Right ventricle myocardium superior (tissue), 1 donor: Measurements from ENCODE around the gene WWOX. TPM values are rescaled to one million over a fixed set of nuclear protein-coding genes. Genes with fewer than 3 reads are reported as not detected.

Experiments used
- ATAC-seq: fragments of 200-7000 bp; cut with Tn5 transposase; one replicate; pipeline ENCODE4 v1.9.1; 2020; ENCODE audit warnings: mild to moderate bottlenecking; ENCODE audit not compliant: poor library complexity
- DNase-seq: peaks from one replicate; pipeline ENCODE4 v3.0.0-alpha.2; 2020
- intact Hi-C: fragments of 100-400 bp; cut with DNase I; formaldehyde crosslinking; loops from one replicate; pipeline ENCODE4 v1.11.2; 2022
- total RNA-seq: library from RNA; stranded (reverse); fragmentation: NEBNext Ultra II Directional; extraction: Animal tissue kit (Norgen Biotek cat#: 25700); gene quantifications from one replicate; pipeline ENCODE4 v1.2.1, GENCODE V29; 2021
- donor health status: DM: no; HTN: yes; CAD: no; lungs with severe emphysema.

WWOX gene
- total RNA-seq, 1 donor from 2014 or later = 11.5 TPM

DNA sequence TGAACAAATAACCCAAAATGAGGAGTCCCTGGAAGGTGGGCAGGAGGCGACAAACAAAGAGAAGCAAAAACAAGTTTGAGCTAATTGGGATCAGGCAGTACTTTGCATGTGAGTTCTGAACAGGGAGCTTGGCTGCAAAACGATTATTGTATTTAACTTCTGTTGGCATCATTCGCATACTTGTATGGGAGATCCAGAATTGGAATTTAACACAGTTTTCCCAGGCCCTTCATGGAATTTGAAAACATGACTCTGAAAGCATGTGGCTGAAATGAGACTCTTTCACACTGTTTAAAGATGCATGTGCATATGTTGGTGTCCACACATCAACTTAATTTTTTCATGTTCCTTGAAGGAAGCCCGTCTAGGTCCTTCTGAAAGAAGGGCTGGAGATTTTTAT is 674.3 kb downstream of the WWOX start:
- DNase-seq (no peak), ATAC-seq (no peak)
- intact Hi-C loops = loop anchor here (5.0 kb wide), 1 partner anchor 271 kb away; no protein-coding TSS in a partner anchor

DNA sequence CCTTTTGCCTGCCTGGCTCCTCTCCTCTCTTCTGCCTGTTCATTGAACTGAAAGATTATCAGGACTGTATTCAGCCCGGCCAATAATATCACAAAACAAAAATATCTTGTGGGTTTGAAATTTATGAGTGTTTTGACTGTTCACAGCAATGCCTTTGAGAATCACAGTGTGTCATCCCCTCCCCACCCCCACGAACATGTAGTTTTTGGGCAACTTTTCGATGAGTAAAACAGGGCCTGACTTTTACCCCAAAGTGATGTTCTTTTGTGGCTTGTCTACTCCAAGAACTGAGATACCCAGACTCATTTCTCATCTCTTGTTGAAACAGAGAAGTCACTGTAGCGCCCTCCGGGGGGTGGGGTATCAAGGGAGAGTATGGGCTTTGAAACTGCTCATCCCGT is 675.7 kb downstream of the WWOX start:
- no peak for ATAC-seq
- no peak for DNase-seq
- intact Hi-C loops = no loop called here

DNA sequence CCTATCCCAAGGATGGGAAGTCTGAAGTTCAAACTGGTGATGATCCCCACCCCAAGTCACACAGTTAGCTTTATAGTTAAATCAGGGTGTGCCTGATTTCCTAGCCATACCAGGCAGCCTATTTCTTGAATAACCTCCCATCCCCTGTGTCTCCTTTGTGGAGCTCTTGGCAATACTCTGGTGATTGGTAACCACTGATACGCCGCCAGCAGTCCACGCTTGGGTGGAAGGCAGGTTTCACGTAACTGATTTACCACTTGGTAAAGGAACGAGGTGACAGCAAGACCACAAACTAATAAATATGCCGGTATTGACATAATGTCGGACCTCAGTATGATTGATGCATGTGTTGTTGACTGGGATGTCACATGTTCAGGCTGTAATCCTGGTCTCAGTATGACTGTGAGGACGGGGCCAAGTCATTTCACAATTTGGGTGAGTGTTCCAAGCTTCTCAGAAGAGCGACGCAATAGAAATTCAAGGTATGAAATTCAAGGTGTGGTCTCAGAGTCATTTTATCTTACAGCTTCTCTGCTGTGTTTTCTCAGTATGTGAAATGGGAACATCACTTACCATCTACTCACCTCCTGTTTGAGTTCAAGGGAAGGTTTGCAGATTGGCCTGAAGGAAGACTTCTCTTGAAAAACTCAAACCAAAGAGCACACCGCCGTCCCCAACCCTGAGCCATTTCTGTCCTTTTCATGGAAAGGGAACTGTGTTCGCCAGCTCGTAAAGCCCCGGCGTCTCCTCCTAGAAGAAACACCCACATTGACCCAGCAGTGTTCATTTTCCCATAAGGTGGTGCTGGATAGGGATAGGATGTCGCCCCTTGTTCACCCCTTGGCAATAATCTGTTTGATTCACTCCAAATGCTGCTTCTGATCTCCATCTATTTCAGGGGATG is 678.9 kb downstream of the WWOX start:
- no peak for ATAC-seq
- DNase-seq = no peak
- intact Hi-C loops = no loop called here

DNA sequence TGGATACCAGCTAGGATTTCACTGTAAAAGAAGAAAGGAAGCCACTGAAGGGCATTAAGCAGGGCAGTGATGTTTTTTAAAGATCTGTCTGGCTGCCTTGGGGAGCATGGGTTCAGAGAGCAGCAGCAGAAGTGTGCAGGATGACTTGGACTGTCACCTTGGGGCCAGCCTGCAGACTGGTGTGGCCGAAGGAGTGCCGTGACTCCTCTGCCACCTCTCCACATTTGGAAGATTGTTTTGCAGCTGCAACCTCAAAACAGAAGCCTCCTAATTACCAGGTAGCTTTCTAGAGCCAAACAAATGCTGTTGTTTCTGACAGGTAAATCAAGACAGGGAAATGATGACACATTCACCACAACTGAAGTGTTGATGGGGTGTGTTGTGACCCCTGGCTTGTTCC is 681.4 kb downstream of the WWOX start:
- intact Hi-C loops = no loop called here
- ATAC-seq (no peak), DNase-seq (no peak)

DNA sequence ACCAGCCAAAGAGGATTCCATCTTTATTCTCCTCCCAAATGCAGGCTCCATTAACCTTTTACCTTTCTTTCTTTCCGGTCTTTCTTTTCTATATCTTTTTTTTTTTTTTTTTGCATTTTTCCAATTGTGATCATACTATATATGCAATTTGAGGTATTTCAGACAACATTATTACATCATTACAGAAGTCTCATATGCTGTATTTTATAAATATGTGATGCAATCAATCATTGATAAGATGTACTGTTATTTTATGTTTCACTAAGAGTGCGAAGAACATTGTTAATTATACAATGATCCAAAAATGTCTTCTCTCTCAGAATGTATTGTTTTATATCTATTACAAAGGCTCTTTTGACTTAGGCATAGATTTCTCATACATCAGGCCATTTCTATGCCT is 683.1 kb downstream of the WWOX start:
- no peak for ATAC-seq
- no peak for DNase-seq
- intact Hi-C loops = no loop called here

DNA sequence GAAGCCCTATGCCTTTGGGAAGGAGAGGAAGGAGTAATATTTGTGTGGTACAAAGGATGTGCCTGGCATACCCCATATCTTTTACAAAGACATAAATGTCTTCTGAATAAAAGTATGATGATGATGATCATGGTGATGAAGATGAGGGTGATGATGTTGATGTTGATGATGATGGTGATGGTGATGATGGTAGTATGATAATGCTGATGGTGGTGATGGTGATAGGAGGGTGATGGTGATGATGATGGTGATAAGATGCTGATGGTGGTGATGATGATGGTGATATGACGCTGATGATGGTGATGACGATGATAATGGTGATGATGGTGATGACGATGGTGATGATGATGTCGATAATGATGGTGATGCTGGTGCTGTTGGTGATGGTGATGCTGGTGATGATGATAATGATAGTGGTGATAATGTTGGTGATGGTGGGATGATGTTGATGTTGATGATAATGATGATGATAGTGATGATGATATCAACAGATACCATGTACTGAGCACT is 684.2 kb downstream of the WWOX start:
- intact Hi-C loops = no loop called here
- DNase-seq = no peak
- ATAC-seq = no peak

DNA sequence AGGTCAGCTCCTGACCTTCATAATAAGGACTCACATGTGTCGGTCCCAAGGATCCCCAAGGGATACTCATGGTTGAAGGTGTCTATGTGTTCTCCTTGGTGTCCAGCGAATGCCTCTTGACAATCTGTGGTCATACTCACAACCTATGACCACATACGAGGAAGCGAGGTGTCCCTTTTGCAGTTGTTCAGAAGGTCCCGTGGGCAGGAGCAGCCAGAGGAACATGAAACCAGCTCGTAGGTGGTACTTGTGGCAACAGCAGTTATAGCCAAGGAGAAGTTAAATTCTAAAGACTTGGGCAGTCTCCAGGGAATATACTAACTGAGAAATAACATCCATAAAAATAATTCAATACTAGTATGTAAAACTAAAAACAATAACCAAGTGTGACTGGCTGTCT is 685.3 kb downstream of the WWOX start:
- intact Hi-C loops = no loop called here
- no peak for DNase-seq

DNA sequence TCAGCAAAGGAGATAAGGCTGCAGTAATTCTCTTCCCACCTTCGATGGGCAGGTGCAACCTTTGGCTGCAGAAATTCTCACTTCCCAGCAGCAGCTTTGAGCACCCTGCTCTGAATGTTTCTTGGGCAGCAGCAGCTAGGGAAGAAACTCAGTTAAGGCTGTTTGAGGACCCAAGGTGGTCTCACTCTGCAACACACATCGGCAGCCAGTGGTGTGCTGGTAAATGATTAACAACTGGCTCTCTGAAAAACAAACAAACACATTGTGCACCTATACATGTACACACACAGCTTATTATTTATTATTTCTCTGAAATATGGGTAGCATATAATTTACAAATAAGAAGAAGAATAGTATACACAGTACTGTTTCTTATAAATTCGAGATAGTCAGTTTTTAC is 685.8 kb downstream of the WWOX start:
- no peak for ATAC-seq
- intact Hi-C loops = no loop called here
- no peak for DNase-seq

More for the DNA sequence above, 685.3 kb downstream of the WWOX start:
- ATAC-seq = no peak

DNA sequence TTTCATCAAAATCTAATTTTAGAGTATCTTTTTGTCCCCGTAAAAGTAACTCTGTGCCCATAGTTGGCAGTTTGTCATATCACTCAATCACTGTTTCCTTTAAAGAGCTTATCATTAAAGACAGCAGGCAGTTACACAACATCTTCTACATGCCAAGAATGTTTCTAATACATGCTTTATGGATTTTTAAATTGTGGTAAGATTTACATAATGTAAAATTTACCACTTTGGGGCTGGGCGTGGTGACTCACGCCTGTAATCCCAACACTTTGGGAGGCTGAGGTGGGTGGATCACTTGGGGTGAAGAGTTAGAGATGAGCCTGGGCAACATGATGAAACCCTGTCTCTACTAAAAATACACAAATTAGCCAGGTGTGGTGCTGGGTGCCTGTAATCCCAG is 687.2 kb downstream of the WWOX start:
- DNase-seq (no peak), ATAC-seq (no peak)
- intact Hi-C loops = no loop called here

DNA sequence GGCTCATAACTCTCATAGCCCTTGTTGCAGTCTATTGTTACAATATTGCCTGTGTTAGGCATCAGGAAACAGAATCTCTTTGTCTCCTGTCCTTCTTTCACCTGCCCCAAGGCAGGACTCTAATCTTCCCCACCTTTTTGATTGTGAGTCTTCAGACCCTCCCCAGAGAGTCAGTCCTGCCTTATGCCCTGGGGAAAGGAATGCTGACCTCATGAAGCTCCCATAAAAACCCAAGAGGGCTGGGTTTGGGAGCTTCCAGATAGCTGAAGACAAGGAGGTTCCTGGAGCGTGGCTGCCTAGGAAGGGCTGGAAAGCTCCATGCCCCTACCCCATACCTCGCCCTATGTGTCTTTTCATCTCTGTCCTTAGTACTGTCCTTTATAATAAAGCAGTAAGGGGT is 688.8 kb downstream of the WWOX start:
- DNase-seq (no peak), ATAC-seq (no peak)
- intact Hi-C loops = no loop called here

DNA sequence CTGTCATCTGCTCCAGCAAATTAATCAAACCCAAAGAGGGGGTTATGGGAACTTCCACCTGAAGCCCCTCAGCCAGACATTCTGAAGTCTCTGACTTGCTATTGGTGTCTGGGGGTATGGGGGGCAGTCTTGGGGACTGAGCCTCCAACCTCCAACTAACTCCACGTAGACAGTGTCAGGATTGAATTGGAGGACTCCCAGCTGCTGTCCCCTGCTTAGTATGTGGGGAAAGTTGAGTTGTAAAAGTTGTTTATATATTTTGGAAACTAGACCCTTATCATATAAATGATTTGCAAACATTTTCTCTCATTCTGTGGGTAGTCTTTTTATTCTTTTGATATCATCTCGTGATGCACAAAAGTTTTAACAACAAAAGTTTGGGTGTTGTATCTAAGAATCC is 689.2 kb downstream of the WWOX start:
- ATAC-seq (no peak), DNase-seq (no peak)
- intact Hi-C loops = no loop called here

DNA sequence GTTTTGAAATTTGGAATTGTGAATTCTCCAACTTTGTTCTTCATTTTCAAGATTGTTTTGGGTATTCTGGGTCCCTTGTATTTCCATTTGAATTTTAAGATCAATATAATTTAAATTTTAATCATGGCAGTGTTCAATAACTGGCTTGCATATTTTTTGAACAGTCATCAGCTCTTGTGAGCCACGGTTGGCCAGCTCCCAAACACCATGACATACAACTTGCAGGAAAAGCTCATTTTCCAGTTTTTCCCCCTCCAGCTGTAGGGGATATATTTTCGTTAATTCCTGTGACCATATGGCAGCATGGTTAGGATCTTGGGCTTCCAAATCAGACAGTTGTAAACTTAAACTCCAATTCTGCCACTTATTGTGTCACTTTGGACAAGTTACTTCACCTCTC is 690.1 kb downstream of the WWOX start:
- intact Hi-C loops = no loop called here
- DNase-seq = no peak
- no peak for ATAC-seq

DNA sequence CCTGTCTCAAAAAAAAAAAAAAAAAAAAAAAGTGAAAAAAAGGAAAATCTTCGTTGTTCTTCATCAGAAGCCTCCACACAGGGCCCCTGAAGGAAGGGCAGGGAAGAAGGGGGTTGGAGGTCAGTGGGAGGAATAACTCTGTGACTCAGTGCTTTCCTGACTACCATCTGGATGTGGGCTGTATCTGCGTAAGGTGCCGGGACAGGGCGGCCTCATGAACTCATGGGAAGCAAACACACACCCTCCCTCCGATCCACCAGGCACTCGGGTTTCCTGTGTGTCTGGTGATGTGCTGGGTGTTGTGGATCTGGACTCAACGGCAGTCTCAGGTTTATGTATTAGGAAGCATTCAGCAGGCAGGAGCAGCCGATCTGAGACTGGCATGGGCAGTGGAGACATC is 691.6 kb downstream of the WWOX start:
- intact Hi-C loops = no loop called here
- ATAC-seq = no peak

DNA sequence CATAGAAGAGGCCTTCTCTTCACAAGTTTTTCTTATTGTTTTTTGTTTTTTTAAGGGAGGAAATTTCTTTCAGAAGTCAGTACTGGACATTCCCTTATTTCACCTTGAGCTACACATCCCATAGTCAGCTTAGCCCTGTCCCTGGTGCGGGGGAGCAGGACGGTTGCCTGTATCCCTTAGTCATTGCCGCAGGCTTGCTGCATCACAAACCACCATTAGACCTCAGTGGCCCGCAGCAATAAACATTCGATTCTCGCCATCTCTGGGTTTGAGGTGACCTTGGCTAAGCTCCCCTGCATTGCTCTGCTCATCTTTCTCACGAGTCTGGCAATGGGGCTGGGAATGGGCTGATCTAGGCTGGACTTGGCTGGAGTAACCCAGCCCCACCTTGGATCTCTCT is 692.5 kb downstream of the WWOX start:
- no peak for DNase-seq
- no peak for ATAC-seq
- intact Hi-C loops = no loop called here

More for the DNA sequence above, 691.6 kb downstream of the WWOX start:
- DNase-seq = no peak

DNA sequence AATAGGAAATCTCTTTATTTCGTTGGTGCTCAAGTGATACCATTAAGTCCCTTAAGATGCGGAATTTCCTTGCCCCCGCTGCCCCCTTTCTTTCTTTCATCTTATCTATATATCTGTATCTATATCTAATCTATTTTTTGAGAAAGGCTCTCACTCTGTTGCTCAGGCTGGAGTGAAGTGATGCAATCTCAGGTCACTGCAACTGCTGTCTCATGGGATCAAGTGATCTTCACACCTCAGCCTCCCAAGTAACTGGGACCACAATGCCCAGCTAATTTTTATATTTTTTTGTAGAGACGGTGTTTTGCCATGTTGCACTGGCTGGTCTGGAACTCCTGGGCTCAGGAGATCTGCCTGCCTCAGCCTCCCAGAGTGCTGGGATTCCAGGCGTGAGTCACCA is 693.5 kb downstream of the WWOX start:
- ATAC-seq = no peak
- intact Hi-C loops = no loop called here
- no peak for DNase-seq

DNA sequence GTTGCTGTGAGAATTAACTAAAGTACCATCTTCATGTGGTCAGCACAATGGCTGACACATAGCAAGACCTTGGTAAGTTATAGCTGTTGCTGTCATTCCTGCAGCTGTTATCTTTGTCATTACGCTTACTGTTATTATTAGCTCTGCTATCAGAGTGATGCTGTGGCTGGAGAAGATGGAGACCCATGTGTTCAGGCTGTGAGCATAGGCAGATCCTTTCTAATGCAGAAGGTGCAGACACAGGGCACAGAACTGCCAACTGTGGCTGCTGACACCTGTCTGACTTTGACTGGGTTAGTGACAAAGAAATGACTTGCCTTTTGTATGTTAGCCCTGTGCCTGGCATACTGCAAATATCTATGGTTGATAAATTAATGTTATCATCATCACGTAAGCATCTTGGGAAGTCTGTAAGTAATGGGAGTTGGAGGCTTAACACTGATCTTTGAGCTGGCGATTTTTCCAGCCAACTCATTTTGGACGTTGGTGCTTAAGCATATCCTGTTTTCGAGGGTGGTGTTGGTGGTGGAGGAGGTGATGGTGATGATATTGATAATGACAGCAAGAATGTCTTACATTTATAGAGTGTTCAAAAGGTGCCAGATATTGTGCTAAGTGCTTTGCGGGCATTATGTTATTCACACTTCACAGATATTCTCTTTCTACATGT is 695.3 kb downstream of the WWOX start:
- DNase-seq = no peak
- intact Hi-C loops = no loop called here
- peak; percentile 45 for ATAC-seq

DNA sequence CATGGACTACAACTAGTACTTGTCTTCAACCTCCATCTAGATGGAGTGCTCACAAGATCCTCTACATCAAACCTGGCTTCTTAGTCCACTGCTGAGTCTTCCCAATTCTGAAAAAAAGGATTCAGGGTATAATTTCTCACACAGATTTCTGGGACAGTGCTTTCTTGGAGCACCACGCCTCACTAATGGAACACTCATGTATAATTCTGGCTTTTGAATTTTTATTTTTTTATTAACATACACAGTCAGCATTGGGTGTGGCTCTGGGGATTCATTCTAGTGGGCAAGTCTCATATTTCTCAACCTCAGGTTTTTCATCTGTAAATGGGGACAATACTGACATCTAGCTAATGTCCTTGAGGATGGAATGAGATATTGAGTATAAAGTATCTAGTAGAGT is 696.0 kb downstream of the WWOX start:
- no peak for ATAC-seq

DNA sequence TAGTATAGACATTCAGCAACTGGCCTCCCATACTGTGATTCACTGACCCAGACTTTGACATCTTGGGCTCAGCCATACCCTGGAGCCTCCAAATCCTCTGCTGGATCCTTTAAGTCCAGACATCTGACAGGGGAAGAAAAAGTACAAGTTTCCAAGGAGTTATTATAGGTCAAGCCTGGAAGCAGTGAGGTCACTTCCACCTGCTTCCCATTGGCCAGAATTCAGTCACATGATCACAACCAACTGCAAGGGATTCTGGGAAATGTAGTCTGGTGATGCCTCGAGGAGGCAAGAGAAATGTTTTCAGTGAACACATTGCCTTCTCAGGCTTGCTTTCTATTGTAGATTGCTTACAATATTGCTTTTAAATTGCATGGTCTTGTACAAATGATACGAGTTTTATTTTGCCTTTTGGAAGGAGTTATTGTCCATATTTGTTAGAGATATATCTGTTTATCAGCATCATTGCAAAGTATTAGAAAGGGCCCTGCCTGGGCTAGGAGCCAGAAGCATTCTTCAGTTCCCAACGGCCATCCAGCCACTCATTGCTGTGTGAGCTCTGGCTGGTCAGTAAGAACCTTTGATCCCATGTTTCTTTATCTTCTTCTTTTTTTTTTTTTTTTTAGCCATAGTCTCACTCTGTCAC is 696.9 kb downstream of the WWOX start:
- intact Hi-C loops = no loop called here
- ATAC-seq (peak; percentile 88), DNase-seq (peak; percentile 45)

More for the DNA sequence above, 696.0 kb downstream of the WWOX start:
- intact Hi-C loops = no loop called here
- no peak for DNase-seq

DNA sequence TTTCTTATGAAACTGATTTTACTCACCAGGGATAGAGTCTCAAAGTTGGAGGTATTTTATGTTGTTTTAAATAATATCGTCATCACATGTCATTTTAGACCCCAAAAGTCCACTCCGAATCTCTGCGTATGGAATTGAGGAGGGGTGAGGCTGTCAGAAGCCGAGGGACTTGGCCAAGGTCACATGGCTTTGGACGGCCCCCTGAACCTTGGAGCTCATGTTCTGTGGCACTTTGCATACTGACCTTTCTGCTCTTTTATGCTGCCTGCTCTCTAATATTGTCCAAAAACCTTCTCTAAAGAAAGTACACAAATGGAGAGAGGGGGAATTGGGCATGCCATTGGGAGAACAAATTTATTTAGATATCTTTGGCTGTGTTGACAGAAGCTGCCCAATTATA is 700.0 kb downstream of the WWOX start:
- ATAC-seq (no peak), DNase-seq (no peak)
- intact Hi-C loops = no loop called here

DNA sequence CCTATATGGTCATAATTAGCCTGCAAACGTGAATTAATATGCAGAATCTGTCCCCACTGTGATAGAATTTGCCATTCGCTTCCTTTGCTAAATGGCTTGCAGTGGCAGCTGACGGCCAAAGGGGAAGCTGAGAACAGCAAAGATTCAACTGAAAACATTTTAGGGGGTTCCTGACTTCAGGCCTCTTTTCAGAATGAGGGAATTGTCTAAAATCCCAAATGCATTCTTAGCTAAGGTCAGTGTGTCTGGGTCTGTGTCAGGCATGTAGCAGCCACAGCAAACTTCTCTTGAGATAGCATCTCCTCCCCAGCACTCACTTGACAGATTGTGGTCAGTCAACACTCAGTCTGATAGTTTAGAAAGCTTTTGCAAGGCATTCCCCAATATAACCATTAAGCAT is 701.1 kb downstream of the WWOX start:
- DNase-seq = no peak
- ATAC-seq = no peak
- intact Hi-C loops = no loop called here
